Activated T-helper 1 cell treated with anti-CD3 and anti-CD28 coated beads, Interleukin-2, amount 50 U/mL, for 16 hours (primary cell): ENCODE measurements around the gene TRIM56.
"Not testable (repeated sequence)": the region's sequence is repeated elsewhere in the genome, so short reads cannot be mapped to it uniquely, and the experiment has no call there.

ENCODE experiments used
- DNase-seq, 2 donors: peaks; one replicate each; pipeline ENCODE4 v3.0.0-alpha.2; 2020; ENCODE audit warnings: low read depth in 1 of 2, low spot score in 1 of 2

Gene TRIM56

GRCh38 chr7:101132626-101133600 lies 47.6 kb downstream of the TRIM56 start:
- not testable (repeated sequence) for DNase-seq

GRCh38 chr7:101133621-101134398 lies 48.5 kb downstream of the TRIM56 start:
- DNase-seq = no peak

GRCh38 chr7:101134399-101134980 lies 49.2 kb downstream of the TRIM56 start:
- no peak for DNase-seq

GRCh38 chr7:101137651-101138212 lies 52.5 kb downstream of the TRIM56 start:
- DNase-seq = no peak

- peak; percentile 46 to 76 for DNase-seq
These were observed 53.1 kb downstream of the TRIM56 start for GRCh38 chr7:101138213-101138870.

- no peak for DNase-seq
These were observed 55.0 kb downstream of the TRIM56 start for GRCh38 chr7:101140339-101140699.

- DNase-seq = no peak
These were observed 55.6 kb downstream of the TRIM56 start for GRCh38 chr7:101140746-101141382.
